ENCODE data around the gene MATR3. TPM values are rescaled to one million over a fixed set of nuclear protein-coding genes. Genes with fewer than 3 reads are reported as not detected.
A peak's percentile ranks its signal among the peaks of the same experiment; 100 is the strongest.

MATR3 gene
- total RNA-seq, 3 donors from 2014 or later, result 112 to 165 (median 136) TPM

GRCh38 chr5:139369181-139369580 is 75.6 kb downstream of the MATR3 start:
- TF ChIP-seq CTCF (IDR thresholded peaks at IDR 0.05), result no peak
- DNase-seq (no peak), ATAC-seq (no peak)
- Histone ChIP-seq H3K4me1 (ENCODE audit: low read depth) (no peaks in the 10 kb centered on the region), H3K4me3 (no peak overlapping the region), H3K36me3 (ENCODE audit: low read depth) (no peaks in the 10 kb centered on the region), H3K9me3 (no peaks in the 10 kb centered on the region)
- intact Hi-C loops (cut with DNase I, micrococcal nuclease), result no loop called here

DNA sequence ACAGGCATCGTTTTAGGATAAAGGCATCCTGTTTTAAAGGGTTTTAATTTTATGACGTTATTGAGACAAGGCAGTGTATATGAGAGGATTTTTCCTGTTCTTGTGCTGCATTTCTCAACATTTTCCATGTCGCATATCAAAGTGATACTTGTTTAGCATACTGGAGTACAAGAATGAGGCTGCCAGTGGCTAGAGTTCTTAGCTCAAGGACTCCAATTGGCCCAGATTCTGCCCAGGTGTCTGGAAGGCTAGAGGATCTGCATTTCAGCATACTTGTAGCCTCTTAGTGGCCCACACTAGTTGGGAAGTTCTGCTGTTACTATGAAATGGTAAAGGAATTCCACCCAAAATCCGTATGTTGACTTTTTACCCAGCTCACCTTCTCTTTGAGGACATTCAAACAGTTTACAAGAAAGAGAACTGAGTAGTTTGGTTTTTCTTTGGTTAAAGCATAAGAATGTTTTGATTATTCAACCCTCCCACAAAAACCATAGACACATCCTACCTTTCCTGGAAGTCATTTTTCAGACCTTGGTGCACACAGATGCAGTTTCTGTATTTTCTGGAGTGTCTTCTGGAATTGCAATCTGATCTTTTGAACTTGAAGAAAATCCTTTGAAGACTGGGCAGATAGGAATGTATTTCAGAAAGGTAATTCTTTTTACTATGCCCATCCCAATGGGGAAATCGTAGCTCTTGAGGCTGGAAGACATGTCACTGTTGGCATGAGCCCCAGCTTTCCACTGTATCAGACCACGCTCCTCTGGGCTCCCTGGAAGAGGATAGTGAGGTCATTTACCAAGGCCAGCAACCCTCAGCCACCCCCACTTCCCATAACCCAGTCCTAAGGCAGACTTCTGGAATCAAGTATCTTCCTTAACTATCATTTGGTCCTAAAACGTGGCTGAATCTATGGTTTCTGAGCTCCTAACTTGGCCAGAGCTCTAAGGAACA is 78.2 kb downstream of the MATR3 start:
- no peak for ATAC-seq
- intact Hi-C loops (cut with DNase I, micrococcal nuclease), result no loop called here
- no peak for TF ChIP-seq CTCF (IDR thresholded peaks at IDR 0.05)
- H3K4me1 ChIP-seq (ENCODE audit: low read depth), result peaks cover 3% of the 10 kb centered on the region
- H3K36me3 ChIP-seq (ENCODE audit: low read depth), result no peaks in the 10 kb centered on the region
- DNase-seq, result no peak
- H3K9me3 ChIP-seq, result no peaks in the 10 kb centered on the region
- no peak overlapping the region for H3K4me3 ChIP-seq

DNA sequence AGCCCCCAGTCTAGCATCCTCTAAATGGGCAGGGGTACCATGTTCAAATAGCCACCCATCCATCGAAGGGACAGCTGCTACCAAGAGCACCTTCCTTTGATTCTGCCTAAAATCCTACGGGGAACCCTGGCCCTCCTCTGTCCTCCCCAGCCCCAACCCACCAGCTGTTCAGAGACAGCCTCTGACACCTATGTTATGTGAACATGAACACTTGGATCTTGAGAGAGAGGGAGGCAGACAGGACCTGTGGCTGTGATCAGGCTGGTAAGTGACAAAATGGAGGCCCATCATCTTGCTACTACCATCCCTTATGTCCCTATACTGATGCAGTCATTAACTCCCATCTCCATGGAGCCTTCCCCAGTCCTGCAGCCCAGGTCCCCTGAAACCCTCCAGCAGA is 81.4 kb downstream of the MATR3 start:
- intact Hi-C loops (cut with DNase I, micrococcal nuclease), result no loop called here
- H3K36me3 ChIP-seq (ENCODE audit: low read depth), result no peaks in the 10 kb centered on the region
- DNase-seq (no peak), ATAC-seq (no peak)
- no peak overlapping the region for H3K4me3 ChIP-seq
- peaks cover 3% of the 10 kb centered on the region for H3K4me1 ChIP-seq (ENCODE audit: low read depth)
- H3K9me3 ChIP-seq, result no peaks in the 10 kb centered on the region
- TF ChIP-seq CTCF (IDR thresholded peaks at IDR 0.05), result no peak

- intact Hi-C loops (cut with DNase I, micrococcal nuclease), result no loop called here
- TF ChIP-seq CTCF (IDR thresholded peaks at IDR 0.05), result no peak
- no peak for DNase-seq
- Histone ChIP-seq H3K36me3 (ENCODE audit: low read depth) (no peaks in the 10 kb centered on the region), H3K9me3 (no peaks in the 10 kb centered on the region), H3K4me1 (ENCODE audit: low read depth) (peaks cover 3% of the 10 kb centered on the region), H3K4me3 (no peak overlapping the region)
- ATAC-seq, result no peak
Measured at GRCh38 chr5:139376364-139376763, 82.8 kb downstream of the MATR3 start.

GRCh38 chr5:139377226-139377625 is 83.7 kb downstream of the MATR3 start:
- no peaks in the 10 kb centered on the region for H3K36me3 ChIP-seq (ENCODE audit: low read depth)
- H3K9me3 ChIP-seq, result no peaks in the 10 kb centered on the region
- ATAC-seq, result no peak
- DNase-seq, result peak in 1 of 3 donors; percentile 4
- peaks cover 11% of the 10 kb centered on the region for H3K4me1 ChIP-seq (ENCODE audit: low read depth)
- H3K4me3 ChIP-seq, result no peak overlapping the region
- intact Hi-C loops (cut with DNase I, micrococcal nuclease), result no loop called here
- TF ChIP-seq CTCF (IDR thresholded peaks at IDR 0.05), result no peak

All from mucosa of descending colon (tissue), 3 donors.